NCI-H2107 treated with DMSO at 0.1 percent for 48 hours (cell line): ENCODE data around the gene PDIA5.

ENCODE experiments used
- DNase-seq: peaks from one replicate; lab custom pipeline; 2025; ENCODE audit not compliant: unreplicated experiment; lab: John Stamatoyannopoulos, UW

Gene PDIA5

DNA sequence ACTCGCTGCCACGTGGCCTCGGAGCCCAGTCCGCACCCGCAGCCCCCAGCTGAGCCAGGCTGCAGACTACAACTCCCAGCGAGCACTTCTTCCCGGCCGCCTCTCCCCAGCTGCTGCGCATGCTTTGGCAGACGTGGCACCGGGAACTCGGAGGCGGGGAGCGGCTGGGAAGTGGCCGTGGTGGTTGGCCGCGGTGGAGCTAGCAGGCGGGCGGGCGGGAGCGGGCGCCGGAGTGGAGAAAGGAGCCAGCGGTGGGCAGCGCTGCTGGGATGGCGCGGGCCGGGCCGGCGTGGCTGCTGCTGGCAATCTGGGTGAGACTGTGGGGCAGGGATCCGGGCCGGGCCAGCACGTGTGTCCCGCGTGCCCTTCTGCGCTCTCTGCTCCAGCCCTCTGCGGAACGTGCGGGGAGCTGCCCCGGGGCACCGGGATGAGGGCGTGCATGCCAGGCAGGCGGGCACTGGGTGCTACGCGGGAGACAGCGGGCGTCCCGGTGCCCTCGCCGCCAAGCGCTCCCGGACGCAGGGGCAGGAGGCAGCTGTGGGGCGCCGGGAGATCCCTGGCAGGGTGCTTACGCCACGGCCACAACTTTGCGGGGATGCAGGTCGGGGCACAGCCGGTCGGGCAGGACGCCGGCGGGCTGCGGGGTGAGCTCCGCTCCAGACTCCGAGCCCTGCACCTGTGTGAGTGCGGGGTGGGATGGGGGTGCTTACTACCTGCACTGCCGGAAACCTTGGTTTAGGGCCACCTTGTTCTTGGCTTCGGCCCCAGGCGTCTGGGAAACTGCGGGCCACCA lies at the start of gene PDIA5:
PDIA5 (plus strand) TSS at position 130 of the 793 bp plus-strand sequence; CDS start at position 270, 140 bp downstream.
- peak; percentile 89 for DNase-seq

DNA sequence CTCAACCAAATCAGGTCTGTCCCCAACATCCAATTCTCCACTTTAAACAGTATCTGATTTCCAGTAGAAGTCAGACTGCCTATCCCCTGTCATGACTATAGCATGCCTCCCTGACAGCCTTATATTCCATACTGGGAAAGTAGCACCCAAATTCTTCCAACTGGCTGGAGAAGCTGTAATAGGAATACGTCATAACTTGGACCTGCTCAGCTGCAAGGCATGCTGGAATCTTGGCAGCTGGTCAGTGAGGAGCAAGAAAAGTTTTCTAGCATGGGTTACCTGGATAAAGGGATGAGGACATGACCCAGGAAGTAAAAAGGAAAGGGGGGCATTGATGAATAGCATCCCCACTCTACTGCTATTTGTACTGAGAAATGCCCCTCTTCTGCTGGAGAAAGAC lies 48.1 kb upstream of the PDIA5 start:
- DNase-seq: no peak

DNA sequence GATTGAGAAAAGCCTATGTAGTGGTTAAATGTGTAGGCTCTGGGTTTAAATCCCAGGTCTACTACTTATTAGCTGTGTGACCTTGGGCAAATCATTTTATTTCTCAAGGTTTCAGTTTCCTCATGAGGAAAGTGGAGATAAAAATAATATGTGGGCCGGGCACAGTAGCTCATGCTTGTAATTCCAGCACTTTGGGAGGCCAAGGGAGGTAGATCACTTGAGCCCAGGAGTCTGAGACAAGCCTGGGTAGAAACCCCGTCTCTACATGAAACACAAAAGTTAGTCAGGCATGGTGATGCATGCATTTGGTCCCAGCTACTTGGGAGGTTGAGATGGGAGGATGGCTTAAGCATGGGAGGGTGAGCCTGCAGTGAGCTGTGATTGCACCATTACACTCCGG lies 47.7 kb upstream of the PDIA5 start:
- no peak for DNase-seq

DNA sequence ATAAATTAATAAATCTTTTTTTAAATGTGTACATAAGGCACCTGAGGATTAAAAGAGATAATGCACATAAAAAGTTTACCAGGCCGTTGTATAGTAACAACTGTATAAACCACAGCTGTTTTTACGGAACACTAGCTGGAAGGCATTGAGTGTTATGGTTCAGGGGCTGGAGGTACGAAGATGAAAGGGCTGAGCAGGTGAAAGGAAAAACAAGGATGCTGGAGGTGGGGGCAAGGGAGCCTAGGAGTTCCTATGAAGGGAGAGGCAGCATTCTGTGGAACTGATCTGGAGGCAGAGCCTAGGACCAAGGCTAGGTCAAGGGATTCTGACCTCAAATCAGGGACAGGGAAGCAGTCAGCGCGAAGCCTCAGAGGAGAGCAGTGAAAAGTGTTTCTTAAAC lies 47.2 kb upstream of the PDIA5 start:
- no peak for DNase-seq

DNA sequence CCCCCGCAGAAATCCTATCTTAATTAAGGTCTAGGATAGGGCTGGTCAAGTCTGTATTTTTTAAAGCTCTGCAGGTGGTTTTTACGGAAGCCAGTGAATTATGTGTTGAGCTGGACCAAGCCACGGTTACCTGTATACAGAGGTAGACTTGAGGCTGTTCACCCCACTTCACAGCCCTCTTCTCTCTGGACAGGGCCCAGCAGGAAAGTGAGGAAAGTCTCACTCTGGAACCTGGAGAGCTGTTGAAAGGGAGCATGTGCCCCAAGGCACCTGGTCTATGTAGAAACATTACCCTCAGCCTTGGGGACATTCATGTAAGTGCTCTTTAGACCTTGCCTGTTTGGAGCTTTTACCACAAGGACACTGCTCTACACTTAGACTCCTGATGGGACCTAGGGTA lies 46.1 kb upstream of the PDIA5 start:
- no peak for DNase-seq

DNA sequence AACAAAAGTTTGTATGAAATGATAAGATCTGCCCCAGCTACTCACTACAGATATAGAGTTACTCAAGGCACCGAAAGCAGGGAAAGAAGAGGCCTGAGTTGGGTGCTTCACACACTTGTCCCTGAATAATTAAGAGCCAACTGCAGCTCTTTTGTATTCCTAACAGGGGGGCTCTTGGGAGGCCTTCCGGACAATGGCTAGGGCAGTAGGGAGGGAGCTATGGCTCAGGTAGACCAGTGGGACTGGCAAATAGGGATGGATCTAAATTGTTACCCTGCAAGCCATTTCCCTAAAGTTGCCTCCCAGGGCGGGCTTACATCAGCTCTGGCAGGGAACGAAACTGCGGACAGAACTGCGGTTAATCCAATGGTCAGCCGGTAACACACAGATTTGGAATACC lies 45.4 kb upstream of the PDIA5 start:
- no peak for DNase-seq

DNA sequence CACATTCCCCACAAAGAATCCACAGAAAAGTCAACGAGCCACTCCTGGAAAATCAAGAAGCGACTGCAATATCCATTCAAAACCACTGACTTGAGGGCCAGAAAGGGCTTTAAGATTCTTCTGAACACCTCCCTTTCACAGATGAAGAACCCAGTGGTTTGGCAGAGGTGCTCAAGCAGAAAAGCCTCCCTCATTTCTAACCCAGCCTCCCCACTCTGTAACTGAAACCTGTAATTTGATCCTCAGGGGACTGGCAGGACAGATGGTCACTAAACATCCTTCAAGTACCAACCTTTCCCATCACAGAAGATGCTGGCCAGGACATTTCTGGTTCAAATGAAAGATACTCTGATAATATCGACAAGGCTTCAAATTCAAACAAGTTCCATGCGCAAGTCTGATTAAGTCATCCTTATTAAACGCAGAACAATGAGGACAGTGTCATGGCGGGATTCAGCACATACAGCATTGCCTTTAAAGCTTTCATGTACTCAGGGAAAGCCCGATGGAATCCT lies 44.8 kb upstream of the PDIA5 start:
- no peak for DNase-seq

DNA sequence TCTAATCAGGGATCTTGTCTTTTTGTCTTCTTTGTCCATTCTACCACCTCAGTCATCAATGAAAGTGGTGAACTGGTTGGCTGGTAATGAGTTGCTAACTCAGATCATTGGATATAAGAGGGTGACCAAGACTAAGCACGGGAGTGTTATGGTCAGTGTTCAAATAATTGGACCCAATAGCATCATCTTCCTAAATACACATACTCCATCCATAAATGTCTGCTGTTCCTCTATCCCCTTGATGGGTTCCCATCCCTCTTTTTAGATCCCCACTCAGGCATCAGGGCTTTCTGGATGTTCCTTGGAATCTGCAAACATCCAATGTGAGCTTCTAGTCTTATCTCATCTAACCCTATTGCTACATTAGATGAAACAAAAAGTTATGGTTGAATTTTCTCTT lies 42.8 kb upstream of the PDIA5 start:
- DNase-seq: no peak

DNA sequence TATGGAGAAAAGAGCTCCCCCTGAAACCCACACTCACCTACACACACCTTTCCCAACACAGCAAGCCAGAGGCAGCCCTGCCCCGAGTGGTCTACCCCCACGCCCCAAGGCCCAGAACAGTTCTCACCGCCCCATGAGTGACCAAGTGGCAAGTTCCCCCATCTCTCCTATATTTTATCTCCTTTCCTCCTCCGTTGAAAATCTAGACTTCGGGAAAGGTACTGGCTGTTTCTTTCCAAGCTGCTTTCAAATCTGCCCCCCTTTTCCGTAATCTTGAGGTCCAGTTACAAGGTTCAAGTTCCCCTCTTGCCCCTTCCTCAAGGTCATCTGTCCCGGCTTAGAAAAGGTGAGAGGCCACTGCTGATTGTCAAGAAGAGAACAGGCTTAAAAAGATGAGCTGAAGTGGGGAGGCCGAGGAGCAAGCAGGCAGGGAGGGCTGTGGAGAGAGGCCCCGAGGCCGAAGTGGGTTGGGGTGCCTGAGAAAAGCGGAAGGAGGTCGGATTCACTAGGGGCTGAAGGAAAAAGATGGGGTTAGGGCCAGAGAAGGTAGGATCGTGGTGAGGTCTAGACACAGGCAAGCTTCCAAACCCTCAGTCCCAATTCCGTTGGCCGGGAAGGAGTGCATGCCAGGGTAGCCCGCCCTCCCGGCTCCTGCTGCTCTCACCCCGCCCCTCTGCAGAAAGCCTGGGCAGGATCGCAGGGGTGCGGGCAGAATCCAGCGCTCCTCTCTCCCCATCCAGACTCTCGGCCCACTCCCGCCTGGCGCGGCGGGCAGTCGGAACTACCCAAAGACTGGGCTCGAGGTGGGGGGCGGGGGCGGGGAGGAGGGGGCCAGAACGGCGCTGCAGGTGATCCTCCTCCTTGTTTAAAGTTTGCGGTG lies 40.9 kb upstream of the PDIA5 start:
- DNase-seq: no peak

DNA sequence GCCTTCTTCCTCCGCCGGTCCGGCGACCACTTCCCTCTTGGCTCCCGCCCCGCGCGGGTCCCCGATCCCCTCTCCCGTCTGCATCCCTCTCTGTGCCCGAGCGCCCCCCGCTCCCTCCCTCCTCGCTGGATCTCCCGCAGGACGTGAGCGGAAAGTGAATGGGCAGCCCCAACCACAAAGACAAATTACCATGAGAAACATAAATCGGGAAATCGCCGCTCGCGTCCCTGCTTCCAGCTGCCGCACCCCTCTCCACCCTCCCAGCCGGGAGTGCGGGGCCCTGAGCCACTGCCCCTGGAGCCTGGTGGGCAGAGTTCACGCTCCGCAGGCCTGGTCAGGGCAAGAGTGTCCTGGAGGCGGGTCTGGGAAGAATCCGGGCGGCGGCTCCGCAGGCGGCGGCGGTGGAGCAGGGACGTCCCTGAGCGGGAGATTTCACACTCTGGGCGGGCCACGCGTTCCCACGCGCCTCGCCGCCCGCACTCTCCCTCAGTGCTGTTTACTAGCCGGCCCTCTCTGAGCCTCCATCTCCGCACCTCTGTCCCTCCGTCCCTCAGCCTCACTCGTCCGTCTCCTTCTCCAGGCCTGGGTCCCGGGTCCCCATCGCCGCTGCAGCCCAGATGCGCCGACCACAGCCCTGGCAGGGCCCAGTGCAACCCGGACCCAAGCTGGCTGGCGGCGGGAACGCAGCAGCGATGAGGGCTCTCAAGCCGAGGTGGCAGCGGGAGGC lies 40.1 kb upstream of the PDIA5 start:
- DNase-seq: no peak

DNA sequence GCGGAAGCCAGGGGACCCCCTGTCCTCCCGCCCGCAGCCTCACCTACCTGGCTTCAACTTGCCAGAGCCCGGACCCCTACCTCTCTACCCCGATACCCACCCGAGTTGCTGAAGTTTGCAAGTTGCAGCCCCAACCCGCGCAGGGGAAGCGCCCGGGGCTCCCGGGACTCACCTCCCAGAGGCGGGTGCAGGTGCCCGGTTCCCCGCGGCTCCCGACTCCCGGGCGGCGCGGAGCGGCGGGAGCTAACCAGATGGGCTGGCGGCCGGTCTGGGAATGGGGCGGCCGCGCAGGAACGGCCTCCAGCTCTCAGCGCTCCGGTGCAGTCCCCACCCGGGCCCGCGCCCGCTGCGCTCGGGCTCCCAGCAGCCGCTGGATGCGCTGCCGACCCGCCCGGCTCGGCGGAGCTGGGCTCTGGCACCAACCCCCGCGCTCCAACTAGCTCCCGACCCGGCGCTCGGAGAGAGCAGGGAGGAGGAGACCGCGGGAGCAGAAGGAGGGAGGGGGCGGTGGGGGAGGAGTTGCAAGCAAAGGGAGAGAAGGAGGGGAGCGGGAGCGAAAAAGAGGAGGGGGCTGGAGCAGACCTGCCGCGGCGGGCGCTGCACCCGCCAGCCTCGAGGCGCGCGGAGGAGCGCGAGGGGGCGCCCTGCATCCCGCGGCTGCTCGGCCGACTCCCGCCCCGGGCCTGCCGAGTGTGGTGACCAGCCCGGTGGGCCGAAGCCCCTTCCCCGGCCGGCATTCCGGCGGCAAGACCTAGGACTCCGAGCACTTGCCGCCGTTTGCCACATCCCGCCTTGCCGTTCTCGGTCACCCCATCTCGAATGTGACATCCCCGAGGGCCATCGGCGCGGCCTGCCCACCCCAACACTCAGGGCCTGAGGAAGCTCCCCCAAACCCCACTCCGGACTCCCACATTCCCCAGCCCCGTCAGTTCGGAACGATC lies 39.3 kb upstream of the PDIA5 start, which contains the start of gene SEMA5B:
SEMA5B (minus strand) TSS at position 472 of the 941 bp plus-strand sequence. CDS start 66,500 bp downstream, outside the sequence.
- no peak for DNase-seq

DNA sequence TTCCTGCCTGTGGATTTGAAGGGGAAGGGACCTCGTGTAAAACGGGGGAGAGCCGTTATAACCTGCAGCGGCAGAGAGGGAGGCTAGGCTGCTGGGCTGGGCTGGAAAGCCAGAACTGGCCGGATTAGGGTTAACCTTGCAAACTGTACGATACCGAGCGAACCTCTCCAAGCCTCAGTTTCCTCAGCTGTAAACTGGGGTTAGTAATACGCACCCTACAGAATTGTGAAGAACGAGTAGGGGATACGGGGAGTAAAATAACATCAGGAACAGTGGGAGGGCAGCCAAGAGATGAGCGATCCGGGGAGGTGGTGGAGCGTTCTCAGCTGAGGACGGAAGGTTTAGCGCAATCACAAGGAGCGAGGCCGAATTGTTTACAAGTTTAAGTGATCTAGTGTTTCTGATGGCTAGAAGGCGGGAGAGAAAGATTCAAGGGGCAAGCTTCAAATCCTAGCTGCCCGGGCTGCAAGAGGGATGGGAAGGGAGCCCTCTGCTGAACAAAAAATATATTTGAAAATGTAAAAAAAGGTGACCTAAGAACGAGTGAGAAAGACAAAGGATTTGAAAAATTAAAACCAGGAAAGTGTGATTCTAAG lies 38.5 kb upstream of the PDIA5 start:
- peak; percentile 75 for DNase-seq

DNA sequence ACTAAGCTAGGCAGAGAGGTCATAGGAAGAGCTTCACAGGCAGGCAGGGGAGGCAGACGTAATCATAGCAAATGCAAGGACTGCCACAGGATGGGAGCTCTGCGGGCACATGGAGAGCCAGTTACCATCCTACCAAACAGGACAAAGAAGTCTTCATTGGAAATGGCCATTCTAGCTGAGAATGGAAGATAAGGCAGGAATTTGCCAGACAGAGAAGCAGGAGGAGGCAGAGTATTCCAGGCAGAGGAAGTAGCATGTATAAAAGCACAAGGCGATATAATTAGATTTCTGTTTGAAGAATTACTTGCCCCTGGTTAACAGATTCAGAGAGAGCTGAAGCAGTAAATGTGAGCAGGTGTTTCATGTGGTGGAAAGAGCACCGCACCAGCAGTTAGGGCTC lies 35.8 kb upstream of the PDIA5 start:
- no peak for DNase-seq

DNA sequence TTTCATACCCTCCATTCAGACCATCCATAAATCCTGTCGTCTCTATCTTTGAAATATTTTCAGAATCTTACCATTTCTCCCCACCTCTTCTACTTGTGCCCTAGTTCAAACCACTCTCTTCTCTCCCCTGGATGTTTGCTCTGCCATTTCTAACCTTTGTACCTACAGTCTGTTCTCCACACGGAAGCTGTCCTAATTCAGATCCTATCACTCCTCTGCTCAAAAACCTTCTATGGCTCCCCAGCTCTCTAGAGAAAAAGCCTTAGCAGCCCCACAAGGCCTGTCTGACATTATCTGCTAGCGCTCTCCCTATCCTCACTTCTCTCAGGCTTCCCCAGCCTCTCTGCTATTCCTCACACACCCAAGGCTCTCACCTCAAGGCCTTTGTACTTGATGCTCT lies 34.8 kb upstream of the PDIA5 start:
- DNase-seq: no peak

DNA sequence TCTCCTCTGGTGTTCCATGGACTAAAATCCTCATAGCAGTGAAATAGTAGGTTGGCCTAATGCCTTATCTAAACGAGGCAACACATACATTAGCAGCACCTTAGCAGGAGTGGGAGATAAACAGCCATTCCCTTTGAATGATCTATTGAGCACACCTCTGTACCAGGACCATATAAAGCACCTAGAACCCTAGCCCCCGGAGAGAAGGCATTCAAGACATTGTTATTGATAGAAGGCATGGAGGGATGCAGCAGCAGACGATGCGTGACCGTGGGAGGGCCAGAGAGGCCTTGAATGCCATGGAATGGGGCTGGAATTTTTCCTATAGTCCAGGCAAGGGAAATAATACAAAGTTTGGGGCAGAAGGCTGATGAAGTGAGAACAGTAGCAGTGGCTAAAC lies 32.7 kb upstream of the PDIA5 start:
- DNase-seq: no peak

DNA sequence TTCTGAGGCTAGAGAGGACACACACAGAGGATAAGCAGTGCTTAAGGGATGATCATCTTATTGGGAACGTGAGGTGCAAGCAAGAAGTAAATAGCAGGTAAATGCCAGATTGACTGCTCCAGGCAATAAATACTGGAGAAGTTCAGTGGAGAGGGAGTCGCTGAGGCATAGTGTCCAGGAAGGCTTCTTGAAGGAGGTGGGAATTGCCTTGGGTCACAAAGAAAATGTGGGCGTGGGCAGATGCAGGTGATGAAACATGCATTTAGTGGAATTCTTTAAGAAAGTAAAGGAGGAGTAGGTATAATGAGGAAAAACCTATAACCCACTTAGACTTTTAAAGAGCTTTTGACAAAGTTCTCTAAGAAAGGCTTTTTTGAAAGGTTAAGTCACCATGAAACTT lies 31.8 kb upstream of the PDIA5 start:
- DNase-seq: no peak

DNA sequence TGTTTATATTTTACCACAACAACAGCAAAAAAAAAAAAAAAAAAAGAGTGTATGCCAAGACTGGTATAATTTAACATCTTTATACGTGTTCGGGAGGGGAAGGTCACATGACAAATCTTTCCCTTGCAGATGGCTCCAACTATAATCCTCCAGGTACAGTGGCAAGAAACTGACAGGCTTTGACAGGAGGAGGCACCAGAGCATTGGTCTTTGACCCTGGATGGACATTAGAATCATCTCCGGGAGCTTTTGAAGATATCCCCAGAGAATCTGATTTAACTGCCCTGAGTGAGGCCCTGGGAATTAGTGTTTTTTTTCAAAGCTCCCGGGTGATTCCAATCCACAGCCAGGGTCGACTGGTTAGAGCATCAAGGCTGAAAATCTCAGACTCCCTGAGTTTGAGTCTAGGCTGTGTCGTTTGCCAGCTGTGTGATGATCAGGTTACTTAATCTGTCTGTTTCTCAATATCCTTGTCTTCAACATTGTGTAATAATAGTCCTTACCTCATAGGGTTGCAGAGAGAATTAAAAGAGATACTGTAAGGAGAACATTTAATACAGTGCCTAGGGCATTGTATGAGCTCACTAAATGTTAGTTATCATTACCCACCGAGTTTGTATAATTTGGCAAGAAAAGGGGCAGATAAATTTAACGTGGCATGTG lies 30.3 kb upstream of the PDIA5 start:
- DNase-seq: no peak

DNA sequence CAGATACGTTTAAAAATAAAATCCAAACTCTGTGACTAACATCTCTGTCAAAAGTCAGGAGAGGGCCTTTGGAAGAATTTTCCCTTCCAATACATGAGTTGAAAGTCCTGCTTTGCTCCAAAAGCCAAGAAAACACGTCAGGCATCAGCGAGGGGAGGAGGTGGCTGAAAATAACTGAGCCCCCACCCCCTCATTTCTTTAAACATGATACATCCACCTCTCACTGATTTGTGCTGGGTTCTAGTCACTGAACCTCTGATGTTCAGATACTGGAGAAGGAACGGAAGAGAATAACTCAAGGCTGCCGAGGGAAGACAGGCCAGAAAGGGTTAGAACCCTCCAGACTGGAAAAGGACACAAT lies 29.8 kb upstream of the PDIA5 start:
- no peak for DNase-seq

DNA sequence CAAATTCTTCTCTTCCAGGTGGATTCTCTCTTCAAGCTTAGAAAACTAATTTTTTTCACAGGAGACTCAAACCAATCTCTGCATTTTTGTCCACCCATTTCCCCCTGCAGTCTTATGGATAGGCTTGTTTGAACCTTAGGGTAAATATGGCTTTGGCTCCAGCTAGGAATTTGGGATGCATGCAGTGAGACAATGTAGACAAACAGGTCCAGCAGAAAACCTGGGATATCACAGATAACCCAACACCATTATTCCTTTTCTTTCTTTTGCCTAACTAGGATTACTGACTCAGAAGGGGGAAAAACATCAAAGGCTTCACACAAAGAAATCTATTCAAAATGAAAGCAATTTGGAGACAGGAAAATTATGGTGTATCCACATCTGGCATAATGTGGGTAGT lies 28.1 kb upstream of the PDIA5 start:
- no peak for DNase-seq
